ENCODE results near the gene AVPI1.
A peak's percentile ranks its signal among the peaks of the same experiment; 100 is the strongest.

Gene AVPI1

GRCh38 chr10:97729014-97729413 is 42.0 kb upstream of the AVPI1 start:
- Histone ChIP-seq H3K4me3 (no peak overlapping the region), H3K27ac (no peak overlapping the region)
- TF ChIP-seq CTCF (IDR thresholded peaks at IDR 0.05): no peak
- no peak for DNase-seq (ENCODE audit: low spot score)

- peak overlapping the region in 1 of 2 donors; percentile 73 for H3K27ac ChIP-seq
- H3K4me3 ChIP-seq: peak overlapping the region; percentile 37
- TF ChIP-seq CTCF (IDR thresholded peaks at IDR 0.05): no peak
- DNase-seq (ENCODE audit: low spot score): no peak
Measured at GRCh38 chr10:97726636-97727178, 39.7 kb upstream of the AVPI1 start.

- peak overlapping the region in 1 of 2 donors; percentile 17 for H3K27ac ChIP-seq
- DNase-seq (ENCODE audit: low spot score): no peak
- no peak overlapping the region for H3K4me3 ChIP-seq
- no peak for TF ChIP-seq CTCF (IDR thresholded peaks at IDR 0.05)
Measured at GRCh38 chr10:97724341-97724941, 37.4 kb upstream of the AVPI1 start.

- Histone ChIP-seq H3K4me3 (no peak overlapping the region), H3K27ac (peak overlapping the region in 1 of 2 donors; percentile 18)
- TF ChIP-seq CTCF (IDR thresholded peaks at IDR 0.05): no peak
- no peak for DNase-seq (ENCODE audit: low spot score)
Measured at GRCh38 chr10:97723001-97723400, 36.0 kb upstream of the AVPI1 start.

GRCh38 chr10:97721871-97722780 is 35.1 kb upstream of the AVPI1 start:
- Histone ChIP-seq H3K27ac (no peak overlapping the region), H3K4me3 (no peak overlapping the region)
- DNase-seq (ENCODE audit: low spot score): no peak
- no peak for TF ChIP-seq CTCF (IDR thresholded peaks at IDR 0.05)

GRCh38 chr10:97719602-97720001 is 32.6 kb upstream of the AVPI1 start:
- peak overlapping the region in 1 of 2 donors; percentile 96 for H3K27ac ChIP-seq
- no peak for DNase-seq (ENCODE audit: low spot score)
- no peak for TF ChIP-seq CTCF (IDR thresholded peaks at IDR 0.05)
- H3K4me3 ChIP-seq: no peak overlapping the region
